ENCODE measurements around the gene VLDLR. TPM values are rescaled to one million over a fixed set of nuclear protein-coding genes. Genes with fewer than 3 reads are reported as not detected.

The VLDLR gene
- total and polyA plus RNA-seq, 11 donors = 15.1 to 177 (median 112) TPM

DNA sequence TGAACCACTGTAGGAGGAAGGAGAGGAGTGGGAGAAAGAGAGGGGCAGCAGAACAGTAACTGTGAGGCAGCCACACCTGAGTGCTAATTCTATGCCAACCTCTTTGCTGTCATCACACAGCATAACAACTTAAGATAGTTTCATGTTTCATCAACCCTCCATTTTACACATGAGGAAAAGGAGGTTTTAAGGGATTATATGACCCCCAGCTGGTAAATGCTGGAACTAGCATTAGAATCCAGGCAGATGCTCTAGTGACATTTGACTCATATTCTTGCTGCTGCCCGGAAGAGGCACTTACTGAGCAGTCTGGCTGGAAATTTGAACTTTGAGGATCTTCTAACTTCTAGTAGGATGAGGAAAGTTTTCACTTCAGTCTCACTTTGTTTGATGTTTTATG is 24.1 kb upstream of the VLDLR start:
- no peaks in the 10 kb centered on the region for H3K36me3 ChIP-seq
- DNase-seq (no peak), ATAC-seq (no peak)
- H3K4me1 ChIP-seq = peaks cover 0 to 7% (median 1%) of the 10 kb centered on the region in 12 donors
- 48 to 77% (median 59%) methylated on average over 1 of the region's 1 CpG for WGBS, 4 donors
- H3K4me3 ChIP-seq = no peak overlapping the region
- peaks cover 0 to 12% (median 3%) of the 10 kb centered on the region in 12 donors for H3K9me3 ChIP-seq
- intact Hi-C loops (cut with DNase I) = loop anchor here in 1 of 10 donors (10.0 kb wide), 1 partner anchor 253 kb away; no protein-coding TSS in a partner anchor
- no peak overlapping the region for H3K27ac ChIP-seq
- no peak for TF ChIP-seq POLR2A (IDR thresholded peaks at IDR 0.05)
- TF ChIP-seq, protein P1, sequence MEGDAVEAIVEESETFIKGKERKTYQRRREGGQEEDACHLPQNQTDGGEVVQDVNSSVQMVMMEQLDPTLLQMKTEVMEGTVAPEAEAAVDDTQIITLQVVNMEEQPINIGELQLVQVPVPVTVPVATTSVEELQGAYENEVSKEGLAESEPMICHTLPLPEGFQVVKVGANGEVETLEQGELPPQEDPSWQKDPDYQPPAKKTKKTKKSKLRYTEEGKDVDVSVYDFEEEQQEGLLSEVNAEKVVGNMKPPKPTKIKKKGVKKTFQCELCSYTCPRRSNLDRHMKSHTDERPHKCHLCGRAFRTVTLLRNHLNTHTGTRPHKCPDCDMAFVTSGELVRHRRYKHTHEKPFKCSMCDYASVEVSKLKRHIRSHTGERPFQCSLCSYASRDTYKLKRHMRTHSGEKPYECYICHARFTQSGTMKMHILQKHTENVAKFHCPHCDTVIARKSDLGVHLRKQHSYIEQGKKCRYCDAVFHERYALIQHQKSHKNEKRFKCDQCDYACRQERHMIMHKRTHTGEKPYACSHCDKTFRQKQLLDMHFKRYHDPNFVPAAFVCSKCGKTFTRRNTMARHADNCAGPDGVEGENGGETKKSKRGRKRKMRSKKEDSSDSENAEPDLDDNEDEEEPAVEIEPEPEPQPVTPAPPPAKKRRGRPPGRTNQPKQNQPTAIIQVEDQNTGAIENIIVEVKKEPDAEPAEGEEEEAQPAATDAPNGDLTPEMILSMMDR (IDR thresholded peaks at IDR 0.05) = peak in 1 of 12 donors; percentile 6
- H3K27me3 ChIP-seq = no peaks in the 10 kb centered on the region

DNA sequence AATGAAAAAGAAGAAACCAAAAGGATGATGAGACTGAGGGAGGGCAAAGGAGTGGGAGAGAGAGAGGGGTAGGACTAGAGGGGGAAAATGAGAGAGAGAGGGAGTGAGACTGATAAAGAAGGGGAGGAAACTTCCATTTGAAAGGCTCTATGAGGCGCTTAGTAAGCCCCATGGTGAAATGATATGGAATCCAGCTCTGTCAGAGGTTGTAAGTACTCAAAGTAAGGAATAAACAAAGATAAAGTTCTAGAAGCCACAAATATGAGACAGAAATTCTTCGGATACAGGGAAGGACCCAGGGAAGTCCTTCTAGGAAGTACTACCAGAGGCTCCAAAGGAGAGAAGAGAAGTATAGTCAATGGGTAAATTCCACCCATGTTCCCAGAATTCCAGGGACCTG is 21.7 kb upstream of the VLDLR start:
- peaks cover 0 to 14% (median 4%) of the 10 kb centered on the region in 12 donors for H3K4me1 ChIP-seq
- H3K36me3 ChIP-seq = no peaks in the 10 kb centered on the region
- no peak for TF ChIP-seq POLR2A (IDR thresholded peaks at IDR 0.05)
- TF ChIP-seq, protein P1 (IDR thresholded peaks at IDR 0.05) = no peak
- DNase-seq = no peak
- no peaks in the 10 kb centered on the region for H3K27me3 ChIP-seq
- no peak overlapping the region for H3K27ac ChIP-seq
- WGBS, 4 donors = 70 to 89% (median 87%) methylated on average over 2 of the region's 2 CpGs
- no peaks in the 10 kb centered on the region for H3K9me3 ChIP-seq
- intact Hi-C loops (cut with DNase I) = loop anchor here in 1 of 10 donors (10.0 kb wide), 1 partner anchor 255 kb away; no protein-coding TSS in a partner anchor
- H3K4me3 ChIP-seq = no peak overlapping the region
- no peak for ATAC-seq

DNA sequence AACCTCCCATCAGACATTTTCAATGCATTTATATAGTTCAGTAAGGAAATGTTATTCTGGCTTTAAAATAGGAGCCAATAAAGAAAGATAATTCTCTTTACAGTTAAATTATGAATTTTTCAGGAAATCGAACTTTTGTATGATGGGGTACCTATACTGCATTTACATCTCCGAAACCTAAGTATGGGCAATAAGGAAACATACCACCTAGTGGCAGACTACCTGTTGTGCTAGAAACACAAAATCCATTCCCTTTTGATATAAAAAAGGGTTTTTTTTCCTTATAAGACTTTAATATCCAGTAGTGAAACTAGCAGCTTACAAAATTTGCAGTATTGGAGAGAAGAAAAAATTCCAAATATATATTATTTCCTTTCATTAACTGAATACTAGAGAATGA is 21.3 kb upstream of the VLDLR start:
- ATAC-seq (no peak), DNase-seq (no peak)
- Histone ChIP-seq H3K4me3 (no peak overlapping the region), H3K9me3 (no peaks in the 10 kb centered on the region), H3K36me3 (no peaks in the 10 kb centered on the region), H3K27ac (peak overlapping the region in 1 of 12 donors; percentile 22), H3K27me3 (no peaks in the 10 kb centered on the region), H3K4me1 (peaks cover 0 to 14% (median 4%) of the 10 kb centered on the region in 12 donors)
- TF ChIP-seq, protein P1 (IDR thresholded peaks at IDR 0.05) = peak in 4 of 12 donors; percentile 7 to 20 (median 12)
- no peak for TF ChIP-seq POLR2A (IDR thresholded peaks at IDR 0.05)
- 86 to 96% (median 94%) methylated on average over 2 of the region's 2 CpGs for WGBS, 4 donors
- intact Hi-C loops (cut with DNase I) = no loop called here

DNA sequence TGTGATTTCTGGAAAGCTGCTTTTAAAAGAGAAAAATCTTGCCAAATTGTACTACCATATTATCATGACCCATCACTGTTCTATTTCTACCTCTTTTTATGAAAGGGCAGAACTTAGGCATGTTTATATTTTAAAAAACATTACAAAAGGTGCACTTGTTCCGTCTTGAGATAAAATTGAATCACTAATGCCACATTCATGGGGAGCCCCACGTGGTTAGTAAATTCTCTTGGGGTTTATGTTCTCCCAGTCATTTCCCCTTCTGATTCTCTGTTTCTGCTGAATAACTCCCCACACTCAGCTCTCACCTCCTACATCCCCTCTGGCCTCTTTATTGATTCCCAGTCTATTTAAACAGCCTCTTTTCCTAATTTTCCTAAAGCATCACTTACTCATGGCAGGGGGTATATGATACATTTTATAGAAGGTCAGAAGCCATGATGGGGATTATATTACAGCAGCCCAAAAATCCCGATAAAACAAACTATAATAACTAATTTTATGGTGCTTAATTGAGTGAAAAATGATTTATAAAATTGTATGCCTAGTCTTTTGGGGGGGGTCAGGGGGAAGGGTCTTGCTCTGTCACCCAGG is 19.7 kb upstream of the VLDLR start:
- H3K27ac ChIP-seq = peak overlapping the region in 1 of 12 donors; percentile 41
- DNase-seq (no peak), ATAC-seq (no peak)
- no peak for TF ChIP-seq POLR2A (IDR thresholded peaks at IDR 0.05)
- TF ChIP-seq, protein P1 (IDR thresholded peaks at IDR 0.05) = no peak
- no peaks in the 10 kb centered on the region for H3K9me3 ChIP-seq
- no peak overlapping the region for H3K4me3 ChIP-seq
- intact Hi-C loops (cut with DNase I) = no loop called here
- H3K36me3 ChIP-seq = no peaks in the 10 kb centered on the region
- peaks cover 0 to 14% (median 4%) of the 10 kb centered on the region in 12 donors for H3K4me1 ChIP-seq
- no peaks in the 10 kb centered on the region for H3K27me3 ChIP-seq
- 79 to 83% (median 80%) methylated on average over 3 of the region's 3 CpGs for WGBS, 4 donors

Measured in heart left ventricle (tissue), 16 donors.